Hepatocyte (in vitro differentiated cells): ENCODE data around the gene KCNJ5. TPM values are rescaled to one million over a fixed set of nuclear protein-coding genes. Genes with fewer than 3 reads are reported as not detected.

Experiments
- DNase-seq: peaks from one replicate; pipeline ENCODE4 v3.0.0-alpha.2; 2016; ENCODE audit warnings: low spot score
- H2AFZ ChIP-seq: fragments of 200-600 bp; sonication (generic); 2 replicates; pipeline ENCODE4 v1.6.0; 2016; ENCODE audit warnings: antibody characterized with exemption, mild to moderate bottlenecking
- H3K27ac ChIP-seq: fragments of 200-600 bp; sonication (generic); 2 replicates; pipeline ENCODE4 v1.5.1; 2016; ENCODE audit warnings: mild to moderate bottlenecking
- H3K27me3 ChIP-seq: fragments of 200-600 bp; sonication (generic); 2 replicates; pipeline ENCODE4 v1.6.1; 2016
- H3K36me3 ChIP-seq: fragments of 200-600 bp; sonication (generic); replicated peaks from 2 replicates; pipeline ENCODE4 v1.5.1; 2016; ENCODE audit warnings: low read depth; ENCODE audit not compliant: insufficient read depth
- H3K4me1 ChIP-seq: fragments of 200-600 bp; sonication (generic); 2 replicates; pipeline ENCODE4 v1.5.1; 2016; ENCODE audit warnings: mild to moderate bottlenecking, moderate library complexity; ENCODE audit not compliant: insufficient read depth
- H3K4me2 ChIP-seq: fragments of 200-600 bp; sonication (generic); 2 replicates; pipeline ENCODE4 v1.6.0; 2016
- H3K4me3 ChIP-seq: fragments of 200-600 bp; sonication (generic); 2 replicates; pipeline ENCODE4 v1.5.1; 2016; ENCODE audit warnings: mild to moderate bottlenecking
- H3K79me2 ChIP-seq: fragments of 200-600 bp; sonication (generic); 2 replicates; pipeline ENCODE4 v1.6.0; 2017; ENCODE audit warnings: mild to moderate bottlenecking
- H3K9me2 ChIP-seq: fragments of 200-600 bp; sonication (generic); replicated peaks from 2 replicates; pipeline ENCODE4 v1.6.0; 2017; ENCODE audit warnings: mild to moderate bottlenecking; ENCODE audit not compliant: insufficient read depth
- H3K9me3 ChIP-seq: fragments of 200-600 bp; sonication (generic); 2 replicates; pipeline ENCODE4 v1.5.1; 2016; ENCODE audit warnings: low read depth, mild to moderate bottlenecking
- H4K20me1 ChIP-seq: fragments of 200-600 bp; sonication (generic); 2 replicates; pipeline ENCODE4 v1.6.0; 2016; ENCODE audit warnings: mild to moderate bottlenecking; ENCODE audit not compliant: insufficient read depth, poor library complexity, severe bottlenecking
- EZH2 ChIP-seq: fragments of 200-600 bp; sonication (generic); IDR thresholded peaks from 2 replicates; pipeline ENCODE4 v1.6.1; 2016; ENCODE audit warnings: antibody characterized with exemption, mild to moderate bottlenecking, borderline replicate concordance
- EZH2phosphoT487 ChIP-seq: fragments of 200-600 bp; sonication (generic); IDR thresholded peaks from one replicate; pipeline ENCODE4 v1.6.1; 2018; ENCODE audit warnings: antibody characterized with exemption, mild to moderate bottlenecking, low read depth, moderate library complexity; ENCODE audit not compliant: unreplicated experiment, severe bottlenecking
- WGBS: methylation state at CpG from one replicate; pipeline ENCODE4 v1.1.6; 2016; ENCODE audit warnings: low lambda C conversion rate; ENCODE audit errors: missing lambda C conversion rate; 5-methylcytosine and 5-hydroxymethylcytosine counted together
- polyA plus RNA-seq: library from polyadenylated mRNA; unstranded; fragments of >200 nt; fragmentation: Nextera tagmentation; extraction: Ambion mirVana; gene quantifications from 2 replicates; pipeline ENCODE4 v1.2.1, GENCODE V29; 2016
- total RNA-seq: library from RNA; depleted of rRNA; stranded (reverse); fragments of >200 nt; gene quantifications from 2 replicates; pipeline ENCODE4 v1.2.3, GENCODE V29; 2014
- TF ChIP-seq, protein P1 (sequence below): fragments of 200-600 bp; sonication (generic); IDR thresholded peaks from 2 replicates; pipeline ENCODE4 v1.5.1; 2016; ENCODE audit warnings: antibody characterized with exemption, mild to moderate bottlenecking; ENCODE audit not compliant: poor library complexity

KCNJ5 gene
- total and polyA plus RNA-seq, 2 experiments from 2014 or later = 1.00 to 1.2 TPM

DNA sequence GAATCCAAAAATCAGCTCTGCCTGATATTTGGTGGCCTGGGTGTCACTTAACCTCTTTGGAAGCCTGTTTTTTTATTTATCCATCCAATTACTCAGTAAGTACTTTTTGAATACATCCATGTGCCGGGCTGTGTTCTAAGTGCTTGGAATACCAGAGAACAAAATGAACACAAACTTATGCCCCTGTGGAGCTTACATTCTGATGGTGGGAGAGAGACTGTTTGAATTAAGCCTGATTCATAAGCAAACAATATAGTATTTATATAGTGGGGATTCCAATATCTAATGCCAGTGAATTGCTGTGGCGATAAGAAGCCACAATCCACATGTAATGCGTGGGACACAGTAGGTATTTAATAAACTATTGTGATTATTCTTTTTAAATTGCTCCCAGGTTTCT, 19.4 kb downstream of the KCNJ5 start:
- no peak for DNase-seq
- Histone ChIP-seq H2AFZ (no peak overlapping the region), H3K79me2 (no peaks in the 10 kb centered on the region), H3K4me2 (no peak overlapping the region), H3K4me3 (no peak overlapping the region), H3K9me2 (no peaks in the 10 kb centered on the region), H3K27ac (no peak overlapping the region), H3K27me3 (peaks cover 6% of the 10 kb centered on the region), H3K36me3 (no peaks in the 10 kb centered on the region), H3K9me3 (no peaks in the 10 kb centered on the region), H3K4me1 (peaks cover 6% of the 10 kb centered on the region), H4K20me1 (no peaks in the 10 kb centered on the region)
- WGBS = 84% methylated on average over 3 of the region's 3 CpGs
- TF ChIP-seq EZH2 = no peak

DNA sequence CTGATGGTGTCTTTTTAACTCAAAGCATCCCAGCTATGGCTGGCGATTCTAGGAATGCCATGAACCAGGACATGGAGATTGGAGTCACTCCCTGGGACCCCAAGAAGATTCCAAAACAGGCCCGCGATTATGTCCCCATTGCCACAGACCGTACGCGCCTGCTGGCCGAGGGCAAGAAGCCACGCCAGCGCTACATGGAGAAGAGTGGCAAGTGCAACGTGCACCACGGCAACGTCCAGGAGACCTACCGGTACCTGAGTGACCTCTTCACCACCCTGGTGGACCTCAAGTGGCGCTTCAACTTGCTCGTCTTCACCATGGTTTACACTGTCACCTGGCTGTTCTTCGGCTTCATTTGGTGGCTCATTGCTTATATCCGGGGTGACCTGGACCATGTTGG, 20.1 kb downstream of the KCNJ5 start:
- Histone ChIP-seq H3K4me3 (no peak overlapping the region), H4K20me1 (no peaks in the 10 kb centered on the region), H3K27ac (no peak overlapping the region), H3K27me3 (peaks cover 6% of the 10 kb centered on the region), H3K4me1 (no peaks in the 10 kb centered on the region), H3K9me3 (no peaks in the 10 kb centered on the region), H3K9me2 (no peaks in the 10 kb centered on the region), H3K36me3 (no peaks in the 10 kb centered on the region), H3K4me2 (no peak overlapping the region), H2AFZ (no peak overlapping the region), H3K79me2 (no peaks in the 10 kb centered on the region)
- WGBS = 98% methylated on average over 17 of the region's 17 CpGs
- no peak for TF ChIP-seq EZH2phosphoT487
- TF ChIP-seq, protein P1, sequence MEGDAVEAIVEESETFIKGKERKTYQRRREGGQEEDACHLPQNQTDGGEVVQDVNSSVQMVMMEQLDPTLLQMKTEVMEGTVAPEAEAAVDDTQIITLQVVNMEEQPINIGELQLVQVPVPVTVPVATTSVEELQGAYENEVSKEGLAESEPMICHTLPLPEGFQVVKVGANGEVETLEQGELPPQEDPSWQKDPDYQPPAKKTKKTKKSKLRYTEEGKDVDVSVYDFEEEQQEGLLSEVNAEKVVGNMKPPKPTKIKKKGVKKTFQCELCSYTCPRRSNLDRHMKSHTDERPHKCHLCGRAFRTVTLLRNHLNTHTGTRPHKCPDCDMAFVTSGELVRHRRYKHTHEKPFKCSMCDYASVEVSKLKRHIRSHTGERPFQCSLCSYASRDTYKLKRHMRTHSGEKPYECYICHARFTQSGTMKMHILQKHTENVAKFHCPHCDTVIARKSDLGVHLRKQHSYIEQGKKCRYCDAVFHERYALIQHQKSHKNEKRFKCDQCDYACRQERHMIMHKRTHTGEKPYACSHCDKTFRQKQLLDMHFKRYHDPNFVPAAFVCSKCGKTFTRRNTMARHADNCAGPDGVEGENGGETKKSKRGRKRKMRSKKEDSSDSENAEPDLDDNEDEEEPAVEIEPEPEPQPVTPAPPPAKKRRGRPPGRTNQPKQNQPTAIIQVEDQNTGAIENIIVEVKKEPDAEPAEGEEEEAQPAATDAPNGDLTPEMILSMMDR = no peak
- TF ChIP-seq EZH2 = no peak
- DNase-seq = no peak

DNA sequence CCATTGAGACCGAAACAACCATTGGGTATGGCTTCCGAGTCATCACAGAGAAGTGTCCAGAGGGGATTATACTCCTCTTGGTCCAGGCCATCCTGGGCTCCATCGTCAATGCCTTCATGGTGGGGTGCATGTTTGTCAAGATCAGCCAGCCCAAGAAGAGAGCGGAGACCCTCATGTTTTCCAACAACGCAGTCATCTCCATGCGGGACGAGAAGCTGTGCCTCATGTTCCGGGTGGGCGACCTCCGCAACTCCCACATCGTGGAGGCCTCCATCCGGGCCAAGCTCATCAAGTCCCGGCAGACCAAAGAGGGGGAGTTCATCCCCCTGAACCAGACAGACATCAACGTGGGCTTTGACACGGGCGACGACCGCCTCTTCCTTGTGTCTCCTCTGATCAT, 20.5 kb downstream of the KCNJ5 start:
- Histone ChIP-seq H3K27me3 (peaks cover 6% of the 10 kb centered on the region), H3K4me1 (no peaks in the 10 kb centered on the region), H3K9me2 (no peaks in the 10 kb centered on the region), H3K4me3 (no peak overlapping the region), H3K79me2 (no peaks in the 10 kb centered on the region), H2AFZ (no peak overlapping the region), H3K4me2 (no peak overlapping the region), H4K20me1 (no peaks in the 10 kb centered on the region), H3K36me3 (no peaks in the 10 kb centered on the region), H3K9me3 (no peaks in the 10 kb centered on the region), H3K27ac (no peak overlapping the region)
- no peak for DNase-seq
- WGBS = 94% methylated on average over 18 of the region's 18 CpGs
- TF ChIP-seq EZH2phosphoT487 (no peak), EZH2 (no peak)
- TF ChIP-seq, protein P1 = no peak

DNA sequence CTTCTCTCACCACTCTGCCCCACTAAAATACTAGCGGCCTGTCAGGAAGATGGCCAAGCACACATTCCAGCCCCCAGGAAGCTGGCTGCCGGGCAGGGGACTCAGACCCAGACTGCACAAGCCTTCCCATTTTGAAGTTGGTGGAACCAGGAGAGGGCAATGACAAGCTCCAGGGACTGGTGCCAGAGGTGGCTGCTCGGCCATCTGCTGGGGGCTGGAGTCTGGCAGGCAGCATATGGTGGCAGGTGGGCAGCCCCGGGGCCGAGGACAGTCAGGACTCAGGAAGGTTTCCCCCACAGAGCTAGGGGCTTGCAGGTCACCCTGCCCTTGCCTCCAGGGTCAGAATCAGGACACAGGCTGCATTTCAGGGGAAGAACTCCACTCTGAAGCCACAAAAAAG, 22.6 kb downstream of the KCNJ5 start:
- Histone ChIP-seq H3K9me2 (no peaks in the 10 kb centered on the region), H3K9me3 (no peaks in the 10 kb centered on the region), H3K79me2 (no peaks in the 10 kb centered on the region), H3K4me2 (no peak overlapping the region), H3K36me3 (no peaks in the 10 kb centered on the region), H2AFZ (no peak overlapping the region), H4K20me1 (no peaks in the 10 kb centered on the region), H3K4me1 (no peaks in the 10 kb centered on the region), H3K27ac (no peak overlapping the region), H3K27me3 (no peaks in the 10 kb centered on the region), H3K4me3 (no peak overlapping the region)
- 94% methylated on average over 5 of the region's 5 CpGs for WGBS
- DNase-seq = no peak
- TF ChIP-seq EZH2 (no peak), EZH2phosphoT487 (no peak)
- TF ChIP-seq, protein P1 = no peak
